ENCODE measurements around the gene C22orf23. TPM values are rescaled to one million over a fixed set of nuclear protein-coding genes. Genes with fewer than 3 reads are reported as not detected.
"Not testable (repeated sequence)": the region's sequence is repeated elsewhere in the genome, so short reads cannot be mapped to it uniquely, and the experiment has no call there.

Gene C22orf23
- total RNA-seq, 4 donors from 2014 or later, result 0.85 TPM; not detected in 3

DNA sequence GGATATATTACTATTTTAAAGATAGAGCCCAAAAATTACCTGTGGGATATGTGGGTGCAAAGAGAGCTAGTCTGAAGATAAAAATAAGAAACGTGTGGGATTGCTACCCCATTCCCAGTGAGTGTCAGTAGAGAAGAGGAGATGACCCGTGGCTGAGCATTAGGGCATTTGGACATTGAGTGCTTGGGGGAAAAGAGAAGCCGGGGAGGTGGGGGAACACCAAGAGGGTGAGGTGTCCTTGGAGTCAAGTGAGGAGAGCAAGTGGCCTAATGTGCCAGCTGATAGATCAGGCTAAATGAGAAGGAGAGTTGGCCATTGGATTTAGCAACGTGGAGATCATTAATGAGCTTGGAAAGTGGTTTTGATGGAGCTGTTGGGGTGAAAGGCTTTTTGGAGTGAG, 1.3 kb upstream of the C22orf23 start:
- H3K36me3 ChIP-seq, result peaks cover 0 to 32% (median 0%) of the 10 kb centered on the region in 3 donors
- H3K27ac ChIP-seq, result no peak overlapping the region
- TF ChIP-seq, protein P1, sequence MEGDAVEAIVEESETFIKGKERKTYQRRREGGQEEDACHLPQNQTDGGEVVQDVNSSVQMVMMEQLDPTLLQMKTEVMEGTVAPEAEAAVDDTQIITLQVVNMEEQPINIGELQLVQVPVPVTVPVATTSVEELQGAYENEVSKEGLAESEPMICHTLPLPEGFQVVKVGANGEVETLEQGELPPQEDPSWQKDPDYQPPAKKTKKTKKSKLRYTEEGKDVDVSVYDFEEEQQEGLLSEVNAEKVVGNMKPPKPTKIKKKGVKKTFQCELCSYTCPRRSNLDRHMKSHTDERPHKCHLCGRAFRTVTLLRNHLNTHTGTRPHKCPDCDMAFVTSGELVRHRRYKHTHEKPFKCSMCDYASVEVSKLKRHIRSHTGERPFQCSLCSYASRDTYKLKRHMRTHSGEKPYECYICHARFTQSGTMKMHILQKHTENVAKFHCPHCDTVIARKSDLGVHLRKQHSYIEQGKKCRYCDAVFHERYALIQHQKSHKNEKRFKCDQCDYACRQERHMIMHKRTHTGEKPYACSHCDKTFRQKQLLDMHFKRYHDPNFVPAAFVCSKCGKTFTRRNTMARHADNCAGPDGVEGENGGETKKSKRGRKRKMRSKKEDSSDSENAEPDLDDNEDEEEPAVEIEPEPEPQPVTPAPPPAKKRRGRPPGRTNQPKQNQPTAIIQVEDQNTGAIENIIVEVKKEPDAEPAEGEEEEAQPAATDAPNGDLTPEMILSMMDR (IDR thresholded peaks at IDR 0.05), result no peak
- no peak for TF ChIP-seq POLR2A (IDR thresholded peaks at IDR 0.05)
- DNase-seq, result no peak
- H3K9me3 ChIP-seq, result no peaks in the 10 kb centered on the region
- H3K4me1 ChIP-seq, result peaks cover 0 to 24% (median 11%) of the 10 kb centered on the region in 4 donors
- peak overlapping the region in 2 of 4 donors; percentile 82 to 85 for H3K4me3 ChIP-seq
- no peaks in the 10 kb centered on the region for H3K27me3 ChIP-seq

DNA sequence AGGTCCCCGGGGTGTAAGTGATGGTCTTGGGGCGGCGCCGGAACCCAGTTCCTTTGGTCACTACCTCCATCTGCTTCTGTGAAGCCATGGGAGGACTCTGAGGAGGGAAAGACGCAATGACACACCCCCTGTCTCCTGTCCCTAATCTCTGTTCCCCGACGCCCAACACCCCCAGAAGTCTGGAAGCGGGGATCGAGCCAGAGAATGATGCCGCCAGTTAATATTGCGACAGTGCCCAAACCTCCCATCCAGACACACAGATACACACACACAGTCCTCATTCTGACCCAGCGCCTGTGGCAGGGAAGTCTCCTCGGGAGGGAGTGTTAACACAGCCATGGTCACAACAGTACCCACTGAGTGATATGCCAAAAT, 352 bp downstream of the C22orf23 start:
- Histone ChIP-seq H3K36me3 (peaks cover 0 to 17% (median 0%) of the 10 kb centered on the region in 3 donors), H3K27me3 (no peaks in the 10 kb centered on the region), H3K9me3 (no peaks in the 10 kb centered on the region), H3K27ac (peak overlapping the region in 1 of 4 donors; percentile 79), H3K4me1 (peaks cover 0 to 24% (median 11%) of the 10 kb centered on the region in 4 donors), H3K4me3 (peak overlapping the region; percentile 82 to 92 (median 84))
- TF ChIP-seq POLR2A (IDR thresholded peaks at IDR 0.05), result no peak
- TF ChIP-seq, protein P1 (IDR thresholded peaks at IDR 0.05), result no peak
- DNase-seq, result no peak

DNA sequence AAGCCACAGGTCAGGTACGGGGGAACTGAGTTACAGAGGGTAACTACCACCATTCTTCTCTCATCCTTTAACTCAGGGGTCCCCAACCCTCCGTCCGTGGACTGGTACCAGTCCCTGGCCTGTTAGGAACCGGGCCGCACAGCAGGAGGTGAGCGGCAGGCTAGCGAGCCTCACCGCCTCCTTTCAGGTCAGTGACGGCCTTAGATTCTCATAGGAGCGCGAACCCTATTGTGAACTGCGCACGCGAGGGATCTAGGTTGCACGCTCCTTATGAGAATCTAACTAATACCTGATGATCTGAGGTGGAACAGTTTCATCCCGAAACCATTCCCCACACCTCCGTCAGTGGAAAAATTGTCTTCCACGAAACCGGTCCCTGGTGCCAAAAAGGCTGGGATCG, 772 bp downstream of the C22orf23 start:
- peak overlapping the region; percentile 82 to 92 (median 84) for H3K4me3 ChIP-seq
- peak overlapping the region in 1 of 4 donors; percentile 79 for H3K27ac ChIP-seq

GRCh38 chr22:37951305-37951704, 2.1 kb downstream of the C22orf23 start:
- H3K27ac ChIP-seq, result no peak overlapping the region
- peaks cover 0 to 24% (median 11%) of the 10 kb centered on the region in 4 donors for H3K4me1 ChIP-seq
- no peak overlapping the region for H3K4me3 ChIP-seq
- H3K9me3 ChIP-seq, result no peaks in the 10 kb centered on the region
- no peak for TF ChIP-seq POLR2A (IDR thresholded peaks at IDR 0.05)
- TF ChIP-seq, protein P1 (IDR thresholded peaks at IDR 0.05), result no peak
- H3K27me3 ChIP-seq, result no peaks in the 10 kb centered on the region
- no peak for DNase-seq
- H3K36me3 ChIP-seq, result no peaks in the 10 kb centered on the region

More for the DNA sequence above, 772 bp downstream of the C22orf23 start:
- Histone ChIP-seq H3K36me3 (peaks cover 0 to 13% (median 0%) of the 10 kb centered on the region in 3 donors), H3K4me1 (peaks cover 0 to 24% (median 11%) of the 10 kb centered on the region in 4 donors)
- not testable (repeated sequence) for H3K27me3 ChIP-seq, DNase-seq, H3K9me3 ChIP-seq

GRCh38 chr22:37947142-37947795, 6.1 kb downstream of the C22orf23 start:
- not testable (repeated sequence) for H3K27ac ChIP-seq, H3K36me3 ChIP-seq, H3K4me1 ChIP-seq, H3K27me3 ChIP-seq, H3K4me3 ChIP-seq, DNase-seq, H3K9me3 ChIP-seq

DNA sequence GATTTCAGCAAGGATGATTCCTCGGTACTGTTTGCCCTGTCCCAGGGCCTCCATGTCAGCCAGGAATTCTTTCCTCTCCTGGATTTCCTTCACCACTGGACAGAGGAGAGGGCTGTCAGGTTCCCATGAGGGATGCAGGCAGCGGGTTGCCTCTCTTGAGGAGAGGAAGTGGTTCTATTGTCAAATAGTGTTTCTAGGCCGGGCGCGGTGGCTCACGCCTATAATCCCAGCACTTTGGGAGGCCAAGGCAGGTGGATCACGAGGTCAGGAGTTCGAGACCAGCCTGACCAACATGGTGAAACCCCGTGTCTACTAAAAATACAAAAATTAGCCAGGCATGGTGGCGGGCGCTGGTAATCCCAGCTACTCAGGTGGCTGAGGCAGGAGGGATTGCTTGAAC, 9.0 kb downstream of the C22orf23 start:
- H3K4me1 ChIP-seq, H3K27me3 ChIP-seq: not testable (repeated sequence)
- peaks cover 0 to 26% (median 0%) of the 10 kb centered on the region in 3 donors for H3K36me3 ChIP-seq

GRCh38 chr22:37943825-37944198, 9.6 kb downstream of the C22orf23 start:
- H3K27ac ChIP-seq, result no peak overlapping the region
- H3K4me1 ChIP-seq, result no peaks in the 10 kb centered on the region
- H3K27me3 ChIP-seq, result no peaks in the 10 kb centered on the region
- H3K4me3 ChIP-seq, result no peak overlapping the region
- peaks cover 0 to 32% (median 0%) of the 10 kb centered on the region in 3 donors for H3K36me3 ChIP-seq
- no peaks in the 10 kb centered on the region for H3K9me3 ChIP-seq
- no peak for DNase-seq
- no peak for TF ChIP-seq POLR2A (IDR thresholded peaks at IDR 0.05)
- TF ChIP-seq, protein P1 (IDR thresholded peaks at IDR 0.05), result no peak

More for the DNA sequence above, 9.0 kb downstream of the C22orf23 start:
- H3K27ac ChIP-seq, H3K9me3 ChIP-seq, H3K4me3 ChIP-seq, DNase-seq: not testable (repeated sequence)

Data from Peyer's patch (tissue), 4 donors.